Right lobe of liver (tissue), 6 donors: ENCODE measurements around the gene OLFM2. TPM values are rescaled to one million over a fixed set of nuclear protein-coding genes. Genes with fewer than 3 reads are reported as not detected.

Experiments used
- ATAC-seq, 4 donors: fragments of 200-7000 bp; cut with Tn5 transposase; one replicate each; pipeline ENCODE4 v1.9.1; 2020; ENCODE audit warnings: mild to moderate bottlenecking in 4 of 4, moderate library complexity in 4 of 4
- DNase-seq, 3 donors: peaks; one replicate each; pipeline ENCODE4 v3.0.0-alpha.2; 2020
- H3K27ac ChIP-seq, 3 donors: fragments of 200-600 bp; one replicate each; pipeline ENCODE4 v1.8.0; 2022
- H3K27me3 ChIP-seq, 2 donors: fragments of 200-600 bp; one replicate each; pipeline ENCODE4 v1.8.0; 2022
- H3K36me3 ChIP-seq, 4 donors: fragments of 200-600 bp; sonication (generic) in 1 of 4; one replicate each; pipeline versions ENCODE4 v1.5.1 to v1.8.0; 2017 to 2022; ENCODE audit warnings: control low read depth in 1 of 4
- H3K4me1 ChIP-seq, 4 donors: fragments of 200-600 bp; sonication (generic) in 1 of 4; one replicate each; pipeline versions ENCODE4 v1.5.1 to v1.8.0; 2017 to 2022; ENCODE audit warnings: control low read depth in 1 of 4
- H3K4me3 ChIP-seq, 3 donors: fragments of 200-600 bp; one replicate each; pipeline ENCODE4 v1.8.0; 2022
- H3K9me3 ChIP-seq, 4 donors: fragments of 200-600 bp; sonication (generic) in 1 of 4; one replicate each; pipeline versions ENCODE4 v1.5.1 to v1.8.0; 2017 to 2022; ENCODE audit warnings: control low read depth in 1 of 4
- CTCF ChIP-seq, 4 donors: fragments of 200-600 bp in 3 of 4; fragments of 450-650 bp in 1 of 4; IDR thresholded peaks; one replicate each; pipeline versions ENCODE4 v1.5.1 to v1.8.0; 2016 to 2022; ENCODE audit warnings: antibody characterized with exemption in 4 of 4, mild to moderate bottlenecking in 2 of 4
- POLR2A ChIP-seq: fragments of 450-650 bp; IDR thresholded peaks from one replicate; pipeline ENCODE4 v1.6.1; 2017; ENCODE audit warnings: antibody characterized with exemption, mild to moderate bottlenecking
- whole genome bisulfite sequencing: methylation state at CpG from one replicate; pipeline ENCODE4 v1.1.6; 2018; ENCODE audit warnings: low coverage, low lambda C conversion rate; ENCODE audit not compliant: insufficient coverage; ENCODE audit errors: missing lambda C conversion rate; 5-methylcytosine and 5-hydroxymethylcytosine counted together
- intact Hi-C, 2 donors: fragments of 100-400 bp; cut with DNase I; formaldehyde crosslinking; loops; one replicate each; pipeline versions ENCODE4 v1.11.2 to v1.14.1; 2022
- total RNA-seq, 6 experiments: library from RNA; depleted of rRNA in 2 of 6; stranded (reverse); fragments of >200 nt in 2 of 6; fragmentation: NEBNext Ultra II Directional in 3 of 6; extraction: Animal tissue kit (Norgen Biotek cat#: 25700) in 3 of 6; gene quantifications; one replicate each; pipeline versions ENCODE4 v1.1.0 to v1.2.4, GENCODE V29; 2016 to 2023
- donor health status: DM: no; HTN: yes; CAD: no.
- donor health status: DM: no; HTN: no; CAD: no.
- donor health status: DM: no; HTN: no; CAD: no.
- donor health status: DM: no; HTN: yes; CAD: no.
- donor health status: DM: no; HTN: yes; CAD: no.

Gene OLFM2
- total RNA-seq, 6 experiments from 2014 or later = 3.8 to 72.5 (median 31.8) TPM

- no peaks in the 10 kb centered on the region for H3K4me1 ChIP-seq
- TF ChIP-seq POLR2A (no peak), CTCF (IDR thresholded peaks at IDR 0.05) (no peak)
- DNase-seq = no peak
- H3K27ac ChIP-seq = no peak overlapping the region
- intact Hi-C loops = no loop called here
- no peaks in the 10 kb centered on the region for H3K9me3 ChIP-seq
- no peaks in the 10 kb centered on the region for H3K36me3 ChIP-seq
- no peak overlapping the region for H3K4me3 ChIP-seq
- ATAC-seq = no peak
- 83% methylated on average over 1 of the region's 8 CpGs for WGBS
- no peaks in the 10 kb centered on the region for H3K27me3 ChIP-seq
These were observed 34.2 kb upstream of the OLFM2 start for GRCh38 chr19:9970481-9970880.

- no peaks in the 10 kb centered on the region for H3K4me1 ChIP-seq
- no peak overlapping the region for H3K27ac ChIP-seq
- no peaks in the 10 kb centered on the region for H3K27me3 ChIP-seq
- intact Hi-C loops = no loop called here
- no peak overlapping the region for H3K4me3 ChIP-seq
- WGBS = no CpG with 5 or more reads among the region's 2 CpGs
- no peak for TF ChIP-seq POLR2A
- no peak for TF ChIP-seq CTCF (IDR thresholded peaks at IDR 0.05)
- DNase-seq = no peak
- no peak for ATAC-seq
- no peaks in the 10 kb centered on the region for H3K36me3 ChIP-seq
- no peaks in the 10 kb centered on the region for H3K9me3 ChIP-seq
These were observed 33.3 kb upstream of the OLFM2 start for GRCh38 chr19:9969688-9969975.

- H3K36me3 ChIP-seq = no peaks in the 10 kb centered on the region
- DNase-seq = no peak
- TF ChIP-seq CTCF (IDR thresholded peaks at IDR 0.05) (no peak), POLR2A (no peak)
- H3K9me3 ChIP-seq = no peaks in the 10 kb centered on the region
- intact Hi-C loops = no loop called here
- H3K4me3 ChIP-seq = no peak overlapping the region
- H3K27ac ChIP-seq = no peak overlapping the region
- no peaks in the 10 kb centered on the region for H3K27me3 ChIP-seq
- ATAC-seq = no peak
- no peaks in the 10 kb centered on the region for H3K4me1 ChIP-seq
- 69% methylated on average over 3 of the region's 8 CpGs for WGBS
These were observed 32.7 kb upstream of the OLFM2 start for GRCh38 chr19:9968820-9969687.

GRCh38 chr19:9967326-9967725 is 31.0 kb upstream of the OLFM2 start:
- intact Hi-C loops = no loop called here
- no peaks in the 10 kb centered on the region for H3K4me1 ChIP-seq
- H3K9me3 ChIP-seq = no peaks in the 10 kb centered on the region
- TF ChIP-seq POLR2A (no peak), CTCF (IDR thresholded peaks at IDR 0.05) (no peak)
- ATAC-seq (no peak), DNase-seq (no peak)
- 56% methylated on average over 3 of the region's 4 CpGs for WGBS
- H3K27ac ChIP-seq = no peak overlapping the region
- no peak overlapping the region for H3K4me3 ChIP-seq
- H3K27me3 ChIP-seq = no peaks in the 10 kb centered on the region
- H3K36me3 ChIP-seq = no peaks in the 10 kb centered on the region
